K562 (cell line): ENCODE data around the gene VDAC1. TPM values are rescaled to one million over a fixed set of nuclear protein-coding genes. Genes with fewer than 3 reads are reported as not detected.

Source experiments
- ARID1B ChIP-seq: fragments of 450-650 bp; IDR thresholded peaks from 2 replicates; pipeline ENCODE4 v1.6.1; 2016; ENCODE audit warnings: antibody characterized with exemption, mild to moderate bottlenecking, inconsistent platforms
- ATF3 ChIP-seq, 2 experiments: fragments of 450-650 bp in 1 of 2; sonication (generic) in 1 of 2; formaldehyde crosslinking in 1 of 2; IDR thresholded peaks in 1 of 2; conservative IDR thresholded peaks in 1 of 2; 2 replicates each; pipeline versions ENCODE4 v1.6.1 to v1.8.1; 2016 to 2023; ENCODE audit warnings: mild to moderate bottlenecking in 2 of 2, moderate library complexity in 2 of 2, inconsistent platforms in 1 of 2, missing genetic modification reagents in 1 of 2
- CC2D1A ChIP-seq: fragments of 450-650 bp; IDR thresholded peaks from 2 replicates; pipeline ENCODE4 v1.6.1; 2017; ENCODE audit warnings: mild to moderate bottlenecking
- CXXC5 ChIP-seq: fragments of 250-450 bp; sonication (Bioruptor Pico); IDR thresholded peaks from 2 replicates; pipeline ENCODE4 v1.8.0; 2022; ENCODE audit warnings: inconsistent platforms, mild to moderate bottlenecking, moderate library complexity
- DMBX1 ChIP-seq: fragments of 250-450 bp; sonication (Bioruptor Pico); IDR thresholded peaks from 2 replicates; pipeline ENCODE4 v1.8.0; 2022; ENCODE audit warnings: inconsistent platforms, mild to moderate bottlenecking, moderate library complexity, borderline replicate concordance
- ELF2 ChIP-seq: fragments of 250-450 bp; sonication (Bioruptor Pico); IDR thresholded peaks from 2 replicates; pipeline ENCODE4 v1.5.0; 2021; ENCODE audit warnings: mild to moderate bottlenecking
- HNRNPLL ChIP-seq: fragments of 200-400 bp; formaldehyde crosslinking; IDR thresholded peaks from 2 replicates; pipeline ENCODE4 v1.6.1; 2017; ENCODE audit warnings: low read length, low read depth, mild to moderate bottlenecking; ENCODE audit not compliant: poor library complexity, severe bottlenecking
- KDM1A ChIP-seq, 2 experiments: fragments of 450-650 bp; IDR thresholded peaks; 2 replicates each; pipeline ENCODE4 v1.6.1; 2016; ENCODE audit warnings: mild to moderate bottlenecking in 2 of 2
- LEF1 ChIP-seq: fragments of 450-650 bp; IDR thresholded peaks from 2 replicates; pipeline ENCODE4 v1.6.1; 2016; ENCODE audit warnings: mild to moderate bottlenecking
- NBN ChIP-seq: fragments of 450-650 bp; IDR thresholded peaks from 2 replicates; pipeline ENCODE4 v1.6.1; 2016; ENCODE audit warnings: low read depth, mild to moderate bottlenecking
- NCOA2 ChIP-seq, 2 experiments: fragments of 450-650 bp; IDR thresholded peaks; 2 replicates each; pipeline ENCODE4 v1.6.1; 2018; ENCODE audit warnings: mild to moderate bottlenecking in 2 of 2, moderate library complexity in 1 of 2; ENCODE audit not compliant: partially characterized antibody in 2 of 2
- SMAD4 ChIP-seq: fragments of 250-450 bp; sonication (Bioruptor Pico); conservative IDR thresholded peaks from 2 replicates; pipeline ENCODE4 v1.8.0; 2021; ENCODE audit warnings: inconsistent platforms, mild to moderate bottlenecking, moderate library complexity
- SMARCA4 ChIP-seq: fragments of 450-650 bp; IDR thresholded peaks from 2 replicates; pipeline ENCODE4 v1.6.1; 2016
- STAT5A ChIP-seq: IDR thresholded peaks from 2 replicates; pipeline ENCODE4 v1.6.1; 2012; ENCODE audit warnings: low read length, inconsistent platforms, borderline replicate concordance
- TBL1XR1 ChIP-seq, 2 experiments: IDR thresholded peaks; 2 replicates each; pipeline ENCODE4 v1.6.1; 2012; ENCODE audit warnings: improper control_type of control experiment in 2 of 2, low read length in 2 of 2, mild to moderate bottlenecking in 1 of 2
- TCF3 ChIP-seq: sonication (generic); formaldehyde crosslinking; IDR thresholded peaks from 2 replicates; pipeline ENCODE4 v1.4.0; 2020; ENCODE audit warnings: mild to moderate bottlenecking, missing genetic modification reagents
- TRIM24 ChIP-seq, 2 experiments: fragments of 450-650 bp; IDR thresholded peaks; 2 replicates each; pipeline ENCODE4 v1.6.1; 2016
- ZNF311 ChIP-seq: fragments of 250-450 bp; sonication (Bioruptor Pico); IDR thresholded peaks from 2 replicates; pipeline ENCODE4 v1.4.0; 2020; ENCODE audit warnings: mild to moderate bottlenecking, moderate library complexity
- polyA plus RNA-seq, 8 experiments: library from polyadenylated mRNA; depleted of rRNA in 4 of 8; stranded (reverse) in 5 of 8; unstranded in 3 of 8; fragments of >200 nt; fragmentation: Nextera tagmentation in 2 of 8; fragmentation: Illumina TruSeq in 1 of 8; extraction: Ambion mirVana in 2 of 8; extraction: Trizol in 1 of 8; gene quantifications; 2 replicates each; pipeline versions ENCODE4 v1.2.1 to v1.2.3, GENCODE V29; 2011 to 2014; ENCODE audit warnings: inconsistent platforms in 1 of 8, missing spikeins in 1 of 8
- total RNA-seq, 7 experiments: library from RNA; depleted of rRNA in 6 of 7; stranded (reverse); fragments of >200 nt in 6 of 7; fragmentation: Illumina TruSeq in 2 of 7; extraction: Trizol in 2 of 7; gene quantifications; 2 replicates each; pipeline versions ENCODE4 v1.2.1 to v1.2.3, GENCODE V29; 2011 to 2021; ENCODE audit warnings: low replicate concordance in 1 of 7

Gene VDAC1
- total and polyA plus RNA-seq, 9 of the 15 experiments (the other 6 are each of a cell fraction or from before 2014, with no cell fraction given) = 168 to 366 (median 293) TPM

- TF ChIP-seq ATF3 (IDR thresholded peaks at IDR 0.05) = peak; percentile 97
- no peak for TF ChIP-seq ATF3 (CRISPR knock-in tag; conservative IDR thresholded peaks at IDR 0.05)
- peak; percentile 81; the same call in 1 of the 2 replicates for TF ChIP-seq CC2D1A
- TF ChIP-seq NBN = peak; percentile 34
- peak; percentile 82 for TF ChIP-seq LEF1
- TF ChIP-seq NCOA2 (IDR thresholded peaks at IDR 0.05; ENCODE audit: partially characterized antibody in 2 of 2) = peak in 1 of 2 experiments; percentile 19
- TF ChIP-seq ARID1B = peak; percentile 81
- TF ChIP-seq CXXC5 = peak; percentile 42; the same call in 1 of the 2 replicates
- TF ChIP-seq HNRNPLL = no peak
- TF ChIP-seq DMBX1 (CRISPR knock-in tag) = no peak
- TF ChIP-seq ELF2 (CRISPR knock-in tag) = no peak
- TF ChIP-seq ZNF311 = 0 out of 2 replicates have a peak, but pooled peaks have one; percentile 45
- peak; percentile 86 for TF ChIP-seq SMARCA4
- peak; percentile 92 for TF ChIP-seq STAT5A
- 0 out of 2 replicates have a peak, but pooled peaks have one; percentile 8 for TF ChIP-seq TCF3 (CRISPR knock-in tag)
- TF ChIP-seq KDM1A (IDR thresholded peaks at IDR 0.05) = peak; percentile 32 to 43; a peak in 3 of 4 replicates
- TF ChIP-seq TBL1XR1 (IDR thresholded peaks at IDR 0.05; ENCODE audit: low read length in 2 of 2) = peak in 1 of 2 experiments; percentile 69; a peak in 2 of 4 replicates
- peak; percentile 93 for TF ChIP-seq SMAD4
- TF ChIP-seq TRIM24 (IDR thresholded peaks at IDR 0.05) = peak in 1 of 2 experiments; percentile 33; a peak in 1 of 4 replicates
Measured at GRCh38 chr5:133962801-133963476, 41.8 kb downstream of the VDAC1 start (continued).
